Upper lobe of left lung (tissue), 6 donors: ENCODE results near the gene TUBA1C. TPM values are rescaled to one million over a fixed set of nuclear protein-coding genes. Genes with fewer than 3 reads are reported as not detected.
"Not testable (repeated sequence)": the region's sequence is repeated elsewhere in the genome, so short reads cannot be mapped to it uniquely, and the experiment has no call there.

Experiments used
- ATAC-seq, 2 donors: fragments of 200-7000 bp; cut with Tn5 transposase; one replicate each; pipeline ENCODE4 v1.9.1; 2022; ENCODE audit warnings: mild to moderate bottlenecking in 2 of 2, moderate library complexity in 2 of 2; ENCODE audit not compliant: low FRiP score in 2 of 2
- DNase-seq, 2 donors: peaks; one replicate each; pipeline ENCODE4 v3.0.0-alpha.2; 2019 to 2020
- H3K27ac ChIP-seq, 4 donors: fragments of 200-600 bp; sonication (generic); one replicate each; pipeline ENCODE4 v1.5.1; 2016 to 2019
- H3K27me3 ChIP-seq, 4 donors: fragments of 200-600 bp; sonication (generic); one replicate each; pipeline ENCODE4 v1.5.1; 2017 to 2019
- H3K36me3 ChIP-seq, 4 donors: fragments of 200-600 bp; sonication (generic); one replicate each; pipeline ENCODE4 v1.5.1; 2016 to 2019
- H3K4me1 ChIP-seq, 4 donors: fragments of 200-600 bp; sonication (generic); one replicate each; pipeline ENCODE4 v1.5.1; 2018 to 2019
- H3K4me3 ChIP-seq, 4 donors: fragments of 200-600 bp; sonication (generic); one replicate each; pipeline ENCODE4 v1.5.1; 2017 to 2019; ENCODE audit warnings: mild to moderate bottlenecking in 2 of 4, moderate library complexity in 1 of 4
- H3K9me3 ChIP-seq, 4 donors: fragments of 200-600 bp; sonication (generic); one replicate each; pipeline ENCODE4 v1.5.1; 2018 to 2019
- EP300 ChIP-seq, 4 donors: sonication (generic); formaldehyde crosslinking; IDR thresholded peaks; one replicate each; pipeline ENCODE4 v1.5.1; 2017; ENCODE audit warnings: antibody characterized with exemption in 4 of 4, control low read depth in 2 of 4
- POLR2A ChIP-seq, 4 donors: fragments of 450-650 bp; IDR thresholded peaks; one replicate each; pipeline ENCODE4 v1.5.1; 2016 to 2017; ENCODE audit warnings: antibody characterized with exemption in 4 of 4, mild to moderate bottlenecking in 2 of 4
- POLR2AphosphoS5 ChIP-seq, 2 donors: sonication (generic); formaldehyde crosslinking; IDR thresholded peaks; one replicate each; pipeline ENCODE4 v1.5.1; 2017; ENCODE audit warnings: antibody characterized with exemption in 2 of 2
- WGBS, 2 donors: methylation state at CpG; one replicate each; pipeline ENCODE4 v1.1.5; 2017 to 2018; 5-methylcytosine and 5-hydroxymethylcytosine counted together
- total RNA-seq, 6 donors: library from RNA; depleted of rRNA in 4 of 6; stranded (reverse); fragments of >200 nt in 4 of 6; gene quantifications; one replicate each; pipeline versions ENCODE4 v1.1.0 to v1.2.1, GENCODE V29; 2016 to 2021
- TF ChIP-seq, protein P1 (sequence below), 6 experiments: fragments of 450-650 bp in 4 of 6; fragments of 200-600 bp in 2 of 6; sonication (generic) in 2 of 6; IDR thresholded peaks; one replicate each; pipeline ENCODE4 v1.5.1; 2016 to 2019; ENCODE audit warnings: antibody characterized with exemption in 6 of 6
- donor health status: DM: no; HTN: no; CAD: no; lungs with moderate emphysema.
- donor health status: DM: no; HTN: yes; CAD: no; lungs with severe emphysema.

TUBA1C gene
- total RNA-seq, 6 donors from 2014 or later, result 50.3 to 375 (median 108) TPM

DNA sequence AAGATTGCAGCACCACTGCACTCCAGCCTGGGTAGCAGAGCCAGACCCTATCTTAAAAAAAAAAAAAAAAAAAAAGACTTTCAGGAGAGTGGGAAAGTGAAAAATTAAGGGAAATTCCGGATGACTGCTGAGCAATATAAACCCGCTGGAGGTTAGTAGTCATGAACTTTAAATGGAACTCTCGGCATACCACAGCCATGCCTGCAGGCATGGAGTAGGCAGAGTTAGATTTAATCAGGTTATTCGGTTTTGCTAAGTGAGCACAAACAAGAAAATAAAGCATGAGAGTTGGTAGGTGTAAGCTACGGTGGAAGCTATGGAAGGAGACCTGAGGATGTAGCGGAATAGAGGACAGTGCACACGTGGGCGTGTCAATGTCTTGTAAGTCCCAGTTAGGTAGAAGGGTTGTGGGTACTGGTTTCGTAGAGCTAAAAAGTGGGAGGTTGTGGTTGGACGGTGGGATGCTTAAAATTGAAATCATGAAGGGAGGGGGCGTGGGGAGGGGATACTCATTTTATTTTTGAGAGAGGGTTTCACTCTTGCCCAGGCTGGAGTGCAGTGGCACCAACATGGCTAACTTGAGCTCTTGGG lies 11.8 kb upstream of the TUBA1C start:
- Histone ChIP-seq H3K27ac (no peak overlapping the region), H3K4me1 (no peaks in the 10 kb centered on the region), H3K27me3 (no peaks in the 10 kb centered on the region), H3K4me3 (no peak overlapping the region), H3K36me3 (no peaks in the 10 kb centered on the region), H3K9me3 (no peaks in the 10 kb centered on the region)
- TF ChIP-seq POLR2AphosphoS5 (IDR thresholded peaks at IDR 0.05), result no peak
- no peak for TF ChIP-seq POLR2A (IDR thresholded peaks at IDR 0.05)
- TF ChIP-seq, protein P1, sequence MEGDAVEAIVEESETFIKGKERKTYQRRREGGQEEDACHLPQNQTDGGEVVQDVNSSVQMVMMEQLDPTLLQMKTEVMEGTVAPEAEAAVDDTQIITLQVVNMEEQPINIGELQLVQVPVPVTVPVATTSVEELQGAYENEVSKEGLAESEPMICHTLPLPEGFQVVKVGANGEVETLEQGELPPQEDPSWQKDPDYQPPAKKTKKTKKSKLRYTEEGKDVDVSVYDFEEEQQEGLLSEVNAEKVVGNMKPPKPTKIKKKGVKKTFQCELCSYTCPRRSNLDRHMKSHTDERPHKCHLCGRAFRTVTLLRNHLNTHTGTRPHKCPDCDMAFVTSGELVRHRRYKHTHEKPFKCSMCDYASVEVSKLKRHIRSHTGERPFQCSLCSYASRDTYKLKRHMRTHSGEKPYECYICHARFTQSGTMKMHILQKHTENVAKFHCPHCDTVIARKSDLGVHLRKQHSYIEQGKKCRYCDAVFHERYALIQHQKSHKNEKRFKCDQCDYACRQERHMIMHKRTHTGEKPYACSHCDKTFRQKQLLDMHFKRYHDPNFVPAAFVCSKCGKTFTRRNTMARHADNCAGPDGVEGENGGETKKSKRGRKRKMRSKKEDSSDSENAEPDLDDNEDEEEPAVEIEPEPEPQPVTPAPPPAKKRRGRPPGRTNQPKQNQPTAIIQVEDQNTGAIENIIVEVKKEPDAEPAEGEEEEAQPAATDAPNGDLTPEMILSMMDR (IDR thresholded peaks at IDR 0.05), result no peak
- TF ChIP-seq EP300 (IDR thresholded peaks at IDR 0.05), result no peak
- ATAC-seq (no peak), DNase-seq (no peak)
- 89 to 91% methylated on average over 11 of the region's 11 CpGs for WGBS, 2 donors

DNA sequence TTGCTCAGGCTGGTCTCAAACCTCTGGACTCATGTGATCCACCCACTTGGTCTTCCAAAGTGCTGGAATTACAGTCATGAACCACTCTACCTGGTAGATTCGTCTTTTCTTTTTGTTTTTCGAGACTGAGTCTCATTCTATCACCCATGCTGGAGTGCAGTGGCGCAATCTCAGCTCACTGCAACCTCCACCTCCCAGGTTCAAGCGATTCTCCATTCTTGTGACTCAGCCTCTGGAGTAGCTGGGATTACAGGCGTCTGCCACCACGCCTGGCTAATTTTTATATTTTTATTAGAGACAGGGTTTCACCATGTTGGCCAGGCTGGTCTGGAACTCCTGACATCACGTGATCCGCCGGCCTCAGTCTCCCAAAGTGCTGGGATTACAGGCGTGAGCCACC lies 9.4 kb upstream of the TUBA1C start:
- H3K9me3 ChIP-seq, H3K4me1 ChIP-seq, DNase-seq, ATAC-seq, H3K4me3 ChIP-seq, H3K27me3 ChIP-seq, H3K36me3 ChIP-seq, H3K27ac ChIP-seq: not testable (repeated sequence)
- 92 to 95% methylated on average over 10 of the region's 10 CpGs for WGBS, 2 donors

DNA sequence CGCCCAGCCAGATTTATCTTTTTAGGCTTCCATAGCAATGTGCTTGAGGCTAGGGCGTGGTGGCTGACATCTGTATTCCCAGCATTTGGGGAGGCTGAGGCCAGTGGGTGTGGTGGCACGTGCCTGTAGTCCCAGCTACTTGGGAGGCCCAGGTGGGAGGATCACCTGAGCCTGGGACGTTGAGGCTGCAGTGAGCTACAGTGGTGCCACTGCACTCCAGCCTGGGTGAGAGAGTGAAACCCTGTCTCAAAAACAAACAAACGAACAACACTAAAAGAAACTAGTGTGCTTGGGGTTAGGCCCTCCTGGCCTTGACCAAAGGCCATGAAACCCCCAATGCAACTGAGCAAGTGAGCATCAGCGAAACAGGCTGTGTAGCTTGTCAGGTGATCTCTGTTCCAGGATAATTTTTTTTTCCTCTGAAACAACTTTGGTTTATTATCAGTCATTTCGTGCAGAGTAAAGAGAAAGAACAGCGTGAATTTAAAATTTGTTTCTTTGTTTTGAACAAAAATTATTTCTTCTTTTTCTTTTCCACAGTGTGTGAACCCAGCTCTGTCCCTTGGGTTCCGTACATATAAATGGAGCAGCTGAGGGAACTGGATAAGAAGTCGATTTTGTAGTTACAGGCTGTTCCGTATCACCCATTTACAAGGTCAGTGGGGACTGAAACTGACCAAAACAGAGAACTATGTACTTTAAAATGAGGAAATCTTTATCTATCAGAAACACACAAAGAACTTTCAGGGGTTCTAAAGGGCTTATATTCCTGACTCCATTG lies 8.8 kb upstream of the TUBA1C start:
- Histone ChIP-seq H3K4me3 (no peak overlapping the region), H3K4me1 (no peaks in the 10 kb centered on the region), H3K27me3 (no peaks in the 10 kb centered on the region), H3K36me3 (no peaks in the 10 kb centered on the region), H3K27ac (no peak overlapping the region), H3K9me3 (no peaks in the 10 kb centered on the region)
- TF ChIP-seq EP300 (IDR thresholded peaks at IDR 0.05) (no peak), POLR2AphosphoS5 (IDR thresholded peaks at IDR 0.05) (no peak), POLR2A (IDR thresholded peaks at IDR 0.05) (no peak)
- TF ChIP-seq, protein P1 (IDR thresholded peaks at IDR 0.05), result no peak
- no peak for DNase-seq
- 92 to 93% methylated on average over 10 to 11 of the region's 11 CpGs for WGBS, 2 donors
- no peak for ATAC-seq

DNA sequence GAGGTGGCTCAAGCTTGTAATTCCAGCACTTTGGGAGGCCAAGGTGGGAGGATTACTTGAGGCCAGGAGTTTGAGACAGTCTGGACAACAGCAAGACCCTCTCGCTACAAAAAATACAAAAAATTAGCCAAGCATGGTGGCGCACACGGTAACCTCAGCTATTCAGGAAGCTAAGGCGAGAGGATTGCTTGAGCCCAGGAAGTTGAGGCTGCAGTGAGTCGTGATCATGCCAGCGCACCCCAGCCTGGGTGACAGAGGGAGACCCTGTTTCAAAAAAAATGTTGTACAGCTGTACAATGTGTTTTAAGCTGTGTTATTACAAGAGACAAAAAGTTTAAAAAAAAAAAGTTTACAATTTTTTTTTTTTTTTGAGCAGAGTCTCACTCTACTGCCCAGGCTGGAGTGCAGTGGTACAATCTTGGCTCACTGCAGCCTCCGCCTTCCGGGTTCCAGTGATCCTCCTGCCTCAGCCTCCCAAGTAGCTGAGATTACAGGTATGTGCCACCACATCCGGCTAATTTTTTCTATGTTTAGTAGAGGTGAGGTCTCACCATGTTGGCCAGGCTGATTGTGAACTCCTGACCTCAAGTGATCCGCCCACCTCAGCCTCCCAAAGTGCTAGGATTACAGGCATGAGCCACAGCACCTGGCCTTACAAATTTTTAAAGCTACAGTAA lies 7.2 kb upstream of the TUBA1C start:
- not testable (repeated sequence) for DNase-seq, H3K4me3 ChIP-seq, H3K4me1 ChIP-seq, H3K27ac ChIP-seq, H3K27me3 ChIP-seq, ATAC-seq, H3K36me3 ChIP-seq, H3K9me3 ChIP-seq
- 77 to 96% methylated on average over 10 of the region's 10 CpGs for WGBS, 2 donors

DNA sequence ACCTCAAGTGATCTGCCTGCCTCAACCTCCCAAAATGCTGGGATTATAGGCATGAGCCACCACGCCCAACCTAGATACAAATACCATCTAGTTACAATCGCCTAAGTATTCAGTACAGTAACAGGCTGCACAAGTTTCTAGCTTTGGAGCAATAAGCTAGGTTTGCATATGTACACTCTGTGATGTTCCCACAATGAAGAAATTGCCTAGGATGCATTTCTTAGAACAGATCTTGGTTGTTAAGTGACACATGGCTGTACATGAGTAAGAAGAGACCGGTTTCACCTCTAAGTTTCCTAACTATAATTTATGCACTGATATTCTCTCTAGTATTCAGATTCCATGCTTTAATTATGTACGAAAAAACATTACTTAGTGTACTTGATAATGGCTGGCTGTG lies 5.4 kb upstream of the TUBA1C start:
- no peak for DNase-seq
- 90 to 97% methylated on average over 3 to 4 of the region's 4 CpGs for WGBS, 2 donors
- H3K27ac ChIP-seq, result no peak overlapping the region
- no peaks in the 10 kb centered on the region for H3K27me3 ChIP-seq
- H3K4me3 ChIP-seq, result no peak overlapping the region
- peaks cover 10 to 14% (median 10%) of the 10 kb centered on the region in 4 donors for H3K4me1 ChIP-seq
- TF ChIP-seq POLR2AphosphoS5 (IDR thresholded peaks at IDR 0.05), result no peak
- TF ChIP-seq POLR2A (IDR thresholded peaks at IDR 0.05), result no peak
- TF ChIP-seq EP300 (IDR thresholded peaks at IDR 0.05), result no peak
- TF ChIP-seq, protein P1 (IDR thresholded peaks at IDR 0.05), result no peak
- no peak for ATAC-seq
- H3K9me3 ChIP-seq, result no peaks in the 10 kb centered on the region
- H3K36me3 ChIP-seq, result no peaks in the 10 kb centered on the region
